GM10248 (cell line): ENCODE results near the gene TBC1D25.

ENCODE experiments used
- CTCF ChIA-PET: fragments of 300-600 bp; sonication (Branson Sonifier 250); formaldehyde crosslinking; extraction: SDS; loops from one replicate; lab custom pipeline; 2021; ENCODE audit warnings: antibody characterized with exemption; lab: Yijun Ruan, JAX
- POLR2A ChIA-PET: fragments of 350-650 bp; sonication (Branson Sonifier 250); formaldehyde crosslinking; extraction: SDS; loops from one replicate; lab custom pipeline; 2020; ENCODE audit warnings: antibody characterized with exemption; lab: Yijun Ruan, JAX
- DNase-seq: peaks from one replicate; pipeline ENCODE4 v3.0.0; 2012; ENCODE audit errors: extremely low spot score
- CTCF ChIP-seq: IDR thresholded peaks from 2 replicates; pipeline ENCODE4 v1.5.1; 2012; ENCODE audit warnings: mild to moderate bottlenecking, low read depth; ENCODE audit errors: extremely low read depth, missing control alignments, control extremely low read depth

The TBC1D25 gene

GRCh38 chrX:48539345-48540027, at the start of gene TBC1D25:
TBC1D25 (plus strand) TSS chrX:48539714; CDS start chrX:48539798, 84 bp downstream.
- CTCF ChIA-PET = interaction anchor here (0.9 to 2.6 kb wide), 9 partner anchors 8 to 457 kb away, joined by 3 to 16 read pairs (median 4); partner anchors contain the start of gene RBM3
- POLR2A ChIA-PET = interaction anchor here (0.5 to 1.2 kb wide), 7 partner anchors 11 to 1239 kb away, joined by 3 to 7 read pairs (median 4); partner anchors contain the start of gene EBP
- TF ChIP-seq CTCF = peak; percentile 34
- peak; percentile 90 for DNase-seq

GRCh38 chrX:48489892-48490291, 49.6 kb upstream of the TBC1D25 start:
- no peak for DNase-seq
- no peak for TF ChIP-seq CTCF
- ChIA-PET CTCF (no interaction called here), POLR2A (no interaction called here)

- TF ChIP-seq CTCF = no peak
- ChIA-PET POLR2A (no interaction called here), CTCF (no interaction called here)
- no peak for DNase-seq
These were observed 48.9 kb upstream of the TBC1D25 start for GRCh38 chrX:48490661-48491060.

- no peak for TF ChIP-seq CTCF
- no peak for DNase-seq
- POLR2A ChIA-PET = no interaction called here
- CTCF ChIA-PET = interaction anchor here (1.0 kb wide), 1 partner anchor 408 kb away, joined by 3 read pairs; no protein-coding TSS in a partner anchor
These were observed 47.7 kb upstream of the TBC1D25 start for GRCh38 chrX:48491809-48492208.

- CTCF ChIA-PET = interaction anchor here (1.0 to 2.0 kb wide), 3 partner anchors 9 to 409 kb away, joined by 3 to 6 read pairs (median 3); no protein-coding TSS in a partner anchor
- TF ChIP-seq CTCF = no peak
- POLR2A ChIA-PET = no interaction called here
- no peak for DNase-seq
These were observed 47.1 kb upstream of the TBC1D25 start for GRCh38 chrX:48492293-48492910.

GRCh38 chrX:48493890-48494364, 45.6 kb upstream of the TBC1D25 start:
- TF ChIP-seq CTCF = peak; percentile 7
- ChIA-PET CTCF (interaction anchor here (1.0 to 2.9 kb wide), 6 partner anchors 9 to 409 kb away, joined by 3 to 18 read pairs (median 5); partner anchors contain the start of gene SLC38A5), POLR2A (no interaction called here)
- no peak for DNase-seq
